ENCODE measurements around the gene NANOS3. TPM values are rescaled to one million over a fixed set of nuclear protein-coding genes. Genes with fewer than 3 reads are reported as not detected.

The NANOS3 gene
- total RNA-seq, 1 experiment from 2014 or later, result not detected

- peak overlapping the region; percentile 92 for H3K4me2 ChIP-seq (ENCODE audit: low read length)
- H3K79me2 ChIP-seq (ENCODE audit: insufficient read depth, low read length), result peaks cover 12% of the 10 kb centered on the region
- H3K9ac ChIP-seq (ENCODE audit: low read length), result peak overlapping the region; percentile 90
- peak overlapping the region; percentile 48 to 61 for H3K4me3 ChIP-seq (replicated peaks in 1 of 2; ENCODE audit: low read depth in 1 of 2, low read length in 2 of 2)
- intact Hi-C loops (cut with micrococcal nuclease), result loop anchor here (5.0 kb wide), 1 partner anchor 694 kb away; the partner anchor contains the start of genes IER2 and STX10
- no peak overlapping the region for H2AFZ ChIP-seq (ENCODE audit: low read depth, low read length, poor library complexity, severe bottlenecking)
- TF ChIP-seq TCF7L2 (IDR thresholded peaks at IDR 0.05; ENCODE audit: borderline replicate concordance, extremely low read depth, insufficient read depth, insufficient read length) (peak; percentile 100), POLR2AphosphoS5 (IDR thresholded peaks at IDR 0.05; ENCODE audit: low read depth, low read length) (0 out of 2 replicates have a peak, but pooled peaks have one; percentile 62), ZBTB33 (IDR thresholded peaks at IDR 0.05; ENCODE audit: extremely low read depth, insufficient replicate concordance, low read length) (no peak), FOSL1 (IDR thresholded peaks at IDR 0.05; ENCODE audit: low read depth) (no peak), REST (IDR thresholded peaks at IDR 0.05; ENCODE audit: low read depth) (no peak), YY1 (IDR thresholded peaks at IDR 0.05; ENCODE audit: extremely low read depth, insufficient replicate concordance, low read depth, low read length) (no peak)
- no peaks in the 10 kb centered on the region for H3K36me3 ChIP-seq (ENCODE audit: control insufficient read depth in 1 of 2, insufficient read depth in 2 of 2, low read length in 2 of 2)
- ChIA-PET CTCF (interaction anchor here (0.8 to 1.7 kb wide), 5 partner anchors 11 to 65 kb away, joined by 3 to 9 read pairs (median 4); no protein-coding TSS in a partner anchor), RAD21 (ENCODE audit: low non-redundant PET in 1 of 2, low total read pairs in 2 of 2, uncharacterized antibody in 2 of 2, unreplicated experiment in 2 of 2) (interaction anchor here (0.7 to 1.2 kb wide), 4 partner anchors 12 to 29 kb away, joined by 3 to 4 read pairs (median 4); no protein-coding TSS in a partner anchor), POLR2A (interaction anchor here (0.8 to 2.4 kb wide), 11 partner anchors 9 to 672 kb away, joined by 3 to 29 read pairs (median 4); partner anchors contain the start of genes C19orf53, DNAJB1, RFX1 and ZSWIM4)
- no peaks in the 10 kb centered on the region for H3K9me3 ChIP-seq (ENCODE audit: control insufficient read depth in 1 of 2, insufficient read depth in 1 of 2, low read depth in 1 of 2, low read length in 2 of 2)
- BruUV-seq (replicated peaks), result no TSS peak
- DNase-seq (ENCODE audit: low read depth, low spot score) (peak; percentile 90), ATAC-seq (peak; percentile 36)
- H4K20me1 ChIP-seq (ENCODE audit: insufficient read depth), result no peaks in the 10 kb centered on the region
- H3K27ac ChIP-seq (ENCODE audit: low read depth, low read length), result peak overlapping the region; percentile 96
- peaks cover 68 to 89% of the 10 kb centered on the region in 2 experiments for H3K4me1 ChIP-seq (ENCODE audit: control insufficient read depth in 1 of 2, insufficient read depth in 2 of 2, low read length in 2 of 2)
- H3K9me2 ChIP-seq (ENCODE audit: insufficient read depth), result no peaks in the 10 kb centered on the region
- H3K27me3 ChIP-seq (ENCODE audit: insufficient read depth, low read length), result no peaks in the 10 kb centered on the region
Measured at GRCh38 chr19:13846557-13847406, 30.2 kb upstream of the NANOS3 start.
